ENCODE results near the gene LSM8.

GRCh38 chr7:118224521-118224920 is 40.6 kb downstream of the LSM8 start, which contains the start of gene ANKRD7:
- TF ChIP-seq PATZ1 (CRISPR knock-in tag; IDR thresholded peaks at IDR 0.05; ENCODE audit: borderline replicate concordance) (no peak), ZNF70 (CRISPR knock-in tag; IDR thresholded peaks at IDR 0.05) (no peak), ZNF8 (CRISPR knock-in tag; IDR thresholded peaks at IDR 0.05) (no peak), ARNTL (CRISPR knock-in tag; IDR thresholded peaks at IDR 0.05; ENCODE audit: borderline replicate concordance, low read depth) (no peak), ESRRG (CRISPR knock-in tag; IDR thresholded peaks at IDR 0.05) (no peak)
